ENCODE results near the gene GFOD1.

GFOD1 gene

DNA sequence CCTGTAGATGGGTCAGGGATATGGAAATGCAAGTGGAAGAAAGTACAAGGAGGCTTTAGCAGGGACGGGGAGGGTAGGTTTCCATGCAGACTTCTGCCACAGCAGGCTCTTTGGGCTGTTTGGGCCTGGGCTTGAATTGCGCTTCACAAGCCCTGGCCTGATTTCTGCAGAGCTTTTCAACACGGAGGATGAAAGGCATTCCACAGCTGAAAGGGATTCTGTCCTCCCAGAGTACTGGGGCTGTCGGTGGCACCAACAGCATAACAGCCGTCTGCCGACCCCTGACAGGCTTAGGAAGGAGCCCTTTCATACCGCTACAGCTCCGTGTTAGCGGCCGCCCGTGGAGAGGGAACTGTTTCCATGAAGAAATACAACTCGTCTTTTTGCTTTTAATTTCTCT is 136.1 kb downstream of the GFOD1 start:
- TF ChIP-seq, protein P1, sequence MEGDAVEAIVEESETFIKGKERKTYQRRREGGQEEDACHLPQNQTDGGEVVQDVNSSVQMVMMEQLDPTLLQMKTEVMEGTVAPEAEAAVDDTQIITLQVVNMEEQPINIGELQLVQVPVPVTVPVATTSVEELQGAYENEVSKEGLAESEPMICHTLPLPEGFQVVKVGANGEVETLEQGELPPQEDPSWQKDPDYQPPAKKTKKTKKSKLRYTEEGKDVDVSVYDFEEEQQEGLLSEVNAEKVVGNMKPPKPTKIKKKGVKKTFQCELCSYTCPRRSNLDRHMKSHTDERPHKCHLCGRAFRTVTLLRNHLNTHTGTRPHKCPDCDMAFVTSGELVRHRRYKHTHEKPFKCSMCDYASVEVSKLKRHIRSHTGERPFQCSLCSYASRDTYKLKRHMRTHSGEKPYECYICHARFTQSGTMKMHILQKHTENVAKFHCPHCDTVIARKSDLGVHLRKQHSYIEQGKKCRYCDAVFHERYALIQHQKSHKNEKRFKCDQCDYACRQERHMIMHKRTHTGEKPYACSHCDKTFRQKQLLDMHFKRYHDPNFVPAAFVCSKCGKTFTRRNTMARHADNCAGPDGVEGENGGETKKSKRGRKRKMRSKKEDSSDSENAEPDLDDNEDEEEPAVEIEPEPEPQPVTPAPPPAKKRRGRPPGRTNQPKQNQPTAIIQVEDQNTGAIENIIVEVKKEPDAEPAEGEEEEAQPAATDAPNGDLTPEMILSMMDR (IDR thresholded peaks at IDR 0.05; ENCODE audit: insufficient read depth, missing control alignments) = no peak
- no peak for DNase-seq (ENCODE audit: insufficient read length, low spot score)
- no peak for FAIRE-seq

DNA sequence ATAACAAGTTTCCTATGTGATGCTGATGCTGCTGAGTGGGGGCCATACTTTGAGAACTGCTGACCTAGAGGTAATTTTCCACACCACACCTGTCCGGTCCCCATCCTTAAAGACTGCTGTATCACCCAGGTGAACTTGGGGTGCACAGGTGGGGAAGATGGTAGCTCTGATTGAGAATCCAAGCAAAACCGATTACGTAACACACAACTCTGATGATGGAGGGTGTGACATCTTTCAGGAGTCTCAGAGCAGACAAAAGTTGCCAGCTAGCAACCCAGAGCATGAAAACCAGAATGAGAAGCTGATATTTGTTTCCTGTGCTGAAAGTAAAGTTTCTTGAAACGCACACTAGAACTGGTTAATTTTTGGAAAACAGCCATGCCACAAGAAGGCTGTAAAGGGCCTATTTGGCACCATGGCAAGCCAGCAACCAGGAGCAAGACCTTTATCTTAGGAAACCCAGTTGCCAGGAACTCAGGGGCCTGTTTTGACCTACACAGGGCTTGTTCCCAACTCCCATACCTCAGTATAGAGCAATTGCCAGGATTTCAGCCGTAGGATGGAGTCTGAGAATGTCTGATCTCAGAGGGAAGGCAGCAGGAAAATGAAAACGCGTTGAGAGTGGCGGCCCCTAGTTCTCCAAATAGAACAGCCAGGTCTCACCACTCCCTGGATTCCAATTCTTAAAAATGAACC is 137.4 kb downstream of the GFOD1 start:
- no peak for FAIRE-seq
- no peak for DNase-seq (ENCODE audit: insufficient read length, low spot score)
- TF ChIP-seq, protein P1 (IDR thresholded peaks at IDR 0.05; ENCODE audit: insufficient read depth, missing control alignments) = no peak

DNA sequence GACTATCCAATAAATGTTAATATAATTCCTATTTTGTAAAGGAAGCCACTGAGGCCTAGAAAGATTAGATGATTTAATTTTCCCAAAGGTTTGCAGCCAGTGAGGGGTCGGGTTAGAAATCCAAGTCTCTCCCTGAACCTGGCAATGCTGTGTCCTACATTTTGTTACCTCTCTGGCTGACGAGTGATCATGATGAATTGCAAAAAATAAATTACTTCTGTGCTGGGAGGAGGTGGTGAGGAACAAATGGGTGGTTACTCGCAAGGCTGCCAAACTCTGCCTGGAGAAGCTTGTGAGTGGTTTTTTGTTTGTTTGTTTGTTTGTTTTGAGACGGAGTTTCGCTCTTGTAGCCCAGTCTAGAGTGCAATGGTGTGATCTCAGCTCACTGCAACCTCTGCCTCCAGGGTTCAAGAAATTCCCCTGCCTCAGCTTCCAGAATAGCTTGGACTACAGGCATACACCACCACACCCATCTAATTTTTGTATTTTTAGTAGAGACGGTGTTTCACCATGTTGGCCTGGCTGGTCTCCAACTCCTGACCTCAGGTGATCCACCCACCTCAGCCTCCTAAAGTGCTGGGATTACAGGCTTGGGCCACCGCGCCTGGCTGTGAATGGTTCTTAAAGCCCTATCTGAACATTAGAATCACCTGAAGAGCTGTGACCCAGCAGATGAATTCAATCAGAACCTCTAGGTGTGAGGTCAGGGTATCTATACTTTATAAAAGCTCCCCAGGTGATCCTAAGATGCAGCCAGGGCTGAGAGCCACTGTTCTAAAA is 138.9 kb downstream of the GFOD1 start:
- TF ChIP-seq, protein P1 (IDR thresholded peaks at IDR 0.05; ENCODE audit: insufficient read depth, missing control alignments) = no peak
- DNase-seq (ENCODE audit: insufficient read length, low spot score) (no peak), FAIRE-seq (no peak)

DNA sequence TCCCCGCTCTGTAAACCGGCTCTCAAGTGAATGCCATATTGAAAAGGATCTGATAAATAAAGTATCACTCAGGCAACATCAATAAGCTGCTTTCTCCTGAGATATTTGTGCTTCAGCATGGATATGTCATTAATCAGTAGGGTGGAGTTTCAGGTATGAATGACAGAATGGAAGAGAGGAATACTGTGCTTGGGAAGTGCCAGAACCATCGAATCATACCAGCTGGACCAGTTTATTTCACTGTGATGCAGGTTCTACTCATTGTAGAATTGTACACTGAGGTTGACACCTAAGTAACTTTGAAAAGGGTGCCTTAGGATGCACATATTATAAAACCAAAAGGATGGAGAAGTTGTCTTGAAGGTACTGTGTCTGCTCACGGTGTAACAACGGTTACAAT is 141.2 kb downstream of the GFOD1 start:
- TF ChIP-seq, protein P1 (IDR thresholded peaks at IDR 0.05; ENCODE audit: insufficient read depth, missing control alignments) = no peak
- FAIRE-seq (no peak), DNase-seq (ENCODE audit: insufficient read length, low spot score) (no peak)

DNA sequence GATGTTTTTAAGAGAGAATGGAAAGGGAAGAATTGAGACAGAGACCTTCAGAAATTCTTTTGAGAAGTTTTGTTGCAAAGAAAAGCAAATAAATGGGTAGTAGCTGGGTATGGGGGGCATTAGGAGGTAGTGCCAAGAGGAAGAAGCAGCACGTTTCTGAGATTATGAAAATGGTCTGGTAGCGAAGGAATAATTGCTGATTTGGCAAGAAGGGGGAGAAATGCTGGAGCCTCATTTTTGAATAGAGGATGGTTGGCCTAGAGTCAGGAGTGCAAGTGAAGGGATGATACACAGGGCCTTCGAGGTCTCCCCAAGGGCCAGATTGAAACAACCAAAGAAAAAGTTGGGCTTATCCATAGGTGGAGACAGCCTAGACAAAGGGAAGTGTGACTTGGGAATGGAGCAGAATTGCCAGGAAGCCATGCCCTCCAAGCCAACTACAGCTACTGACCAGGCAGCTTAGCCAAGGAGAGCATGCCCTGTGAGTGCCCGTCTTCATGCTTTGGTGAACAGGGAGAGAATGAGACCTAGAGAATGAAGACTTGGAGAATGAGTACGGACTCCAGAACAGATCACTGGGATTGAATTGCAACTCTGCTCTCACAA is 144.9 kb downstream of the GFOD1 start:
- no peak for FAIRE-seq
- DNase-seq (ENCODE audit: insufficient read length, low spot score) = no peak
- TF ChIP-seq, protein P1 (IDR thresholded peaks at IDR 0.05; ENCODE audit: insufficient read depth, missing control alignments) = no peak

DNA sequence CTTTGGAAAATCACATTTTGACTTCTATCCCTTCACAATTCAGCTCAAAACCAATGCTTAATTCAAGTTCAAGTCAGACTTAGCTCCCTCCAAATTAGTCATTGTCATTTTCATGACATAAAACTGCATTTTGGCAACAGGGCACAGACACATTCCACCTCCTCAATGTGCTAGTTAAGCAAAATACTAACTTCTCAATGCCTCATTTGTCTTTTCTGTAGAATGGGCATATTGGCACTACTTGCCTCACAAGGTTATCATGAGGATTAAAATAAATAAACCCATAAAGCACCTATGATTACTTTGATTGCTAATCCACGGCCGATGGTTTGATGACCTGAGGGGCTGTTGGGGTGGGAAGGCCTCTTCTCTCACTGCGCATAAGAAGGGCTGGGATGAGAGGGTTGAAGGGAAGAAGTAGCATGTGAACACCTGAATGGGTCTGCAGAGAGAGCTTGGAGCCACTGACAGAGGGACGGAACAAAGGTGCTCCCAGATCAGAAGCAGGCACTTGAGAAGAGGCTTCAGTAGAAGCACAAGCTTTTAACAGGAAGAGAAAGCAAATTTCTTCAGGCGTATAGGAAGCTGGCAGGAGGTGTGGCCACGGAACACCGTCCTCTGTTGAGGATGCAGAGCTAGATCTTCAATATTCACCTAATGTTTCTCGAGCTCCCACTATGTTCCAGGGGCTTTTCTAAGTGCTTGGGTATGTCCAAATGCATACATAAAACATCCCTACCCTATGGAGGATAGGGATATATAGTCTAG is 147.4 kb downstream of the GFOD1 start:
- FAIRE-seq = no peak
- no peak for DNase-seq (ENCODE audit: insufficient read length, low spot score)
- TF ChIP-seq, protein P1 (IDR thresholded peaks at IDR 0.05; ENCODE audit: insufficient read depth, missing control alignments) = no peak

All from D721Med (cell line).